GM21529 (cell line): Measurements from ENCODE around the gene KCNQ1.

Experiments used
- ATAC-seq: cut with Tn5 transposase; IDR thresholded peaks from one replicate; pipeline ENCODE4 v1.9.1; 2021; ENCODE audit not compliant: unreplicated experiment

Gene KCNQ1

GRCh38 chr11:2577991-2578928 is 133.5 kb downstream of the KCNQ1 start:
- ATAC-seq: no peak

GRCh38 chr11:2578929-2579270 is 134.1 kb downstream of the KCNQ1 start:
- no peak for ATAC-seq

- ATAC-seq: no peak
Observed at GRCh38 chr11:2579315-2580060, 134.7 kb downstream of the KCNQ1 start.

GRCh38 chr11:2580061-2580421 is 135.2 kb downstream of the KCNQ1 start:
- ATAC-seq: no peak

GRCh38 chr11:2580571-2581001 is 135.8 kb downstream of the KCNQ1 start:
- ATAC-seq: no peak

- no peak for ATAC-seq
Observed at GRCh38 chr11:2581151-2581930, 136.5 kb downstream of the KCNQ1 start.

GRCh38 chr11:2581931-2582350 is 137.1 kb downstream of the KCNQ1 start:
- no peak for ATAC-seq

GRCh38 chr11:2582351-2582945 is 137.6 kb downstream of the KCNQ1 start:
- ATAC-seq: no peak

GRCh38 chr11:2582946-2583604 is 138.3 kb downstream of the KCNQ1 start:
- no peak for ATAC-seq

GRCh38 chr11:2583605-2583958 is 138.8 kb downstream of the KCNQ1 start:
- no peak for ATAC-seq

GRCh38 chr11:2584434-2584811 is 139.6 kb downstream of the KCNQ1 start:
- no peak for ATAC-seq

- no peak for ATAC-seq
Observed at GRCh38 chr11:2584812-2585565, 140.2 kb downstream of the KCNQ1 start.

GRCh38 chr11:2585566-2586086 is 140.8 kb downstream of the KCNQ1 start:
- ATAC-seq: no peak

- no peak for ATAC-seq
Observed at GRCh38 chr11:2586087-2586792, 141.4 kb downstream of the KCNQ1 start.

GRCh38 chr11:2586793-2587131 is 142.0 kb downstream of the KCNQ1 start:
- no peak for ATAC-seq

GRCh38 chr11:2587132-2587930 is 142.5 kb downstream of the KCNQ1 start:
- ATAC-seq: no peak

GRCh38 chr11:2587976-2588748 is 143.4 kb downstream of the KCNQ1 start:
- ATAC-seq: no peak
